Lower leg skin (tissue), 4 donors: ENCODE data around the gene NEU2. TPM values are rescaled to one million over a fixed set of nuclear protein-coding genes. Genes with fewer than 3 reads are reported as not detected.
"Not testable (repeated sequence)": the region's sequence is repeated elsewhere in the genome, so short reads cannot be mapped to it uniquely, and the experiment has no call there.

ENCODE experiments used
- DNase-seq, 2 donors: peaks; one replicate each; pipeline ENCODE4 v3.0.0-alpha.2; 2019; ENCODE audit warnings: low spot score in 2 of 2
- H3K4me3 ChIP-seq: fragments of 200-600 bp; sonication (generic); 2 replicates; pipeline ENCODE4 v1.5.1; 2017; ENCODE audit warnings: mild to moderate bottlenecking, low read depth; ENCODE audit not compliant: poor library complexity, severe bottlenecking
- CTCF ChIP-seq, 3 donors: fragments of 450-650 bp; IDR thresholded peaks; one replicate each; pipeline ENCODE4 v1.5.1; 2016; ENCODE audit warnings: antibody characterized with exemption in 3 of 3, mild to moderate bottlenecking in 3 of 3, moderate library complexity in 2 of 3
- POLR2A ChIP-seq, 2 donors: fragments of 450-650 bp; IDR thresholded peaks; one replicate each; pipeline ENCODE4 v1.6.1; 2016 to 2017; ENCODE audit warnings: antibody characterized with exemption in 2 of 2, mild to moderate bottlenecking in 1 of 2, moderate library complexity in 1 of 2
- WGBS, 2 donors: methylation state at CpG; one replicate each; pipeline ENCODE4 v1.1.5; 2018; 5-methylcytosine and 5-hydroxymethylcytosine counted together
- intact Hi-C: fragments of 100-400 bp; cut with DNase I; formaldehyde crosslinking; loops from one replicate; pipeline ENCODE4 v1.15.0; 2023; ENCODE audit warnings: low total_unique reads
- total RNA-seq, 4 donors: library from RNA; depleted of rRNA; stranded (reverse); fragments of >200 nt; gene quantifications; one replicate each; pipeline ENCODE4 v1.1.0, GENCODE V29; 2016

Gene NEU2
- total RNA-seq, 4 donors from 2014 or later: 1.3 to 29.9 (median 14.2) TPM

DNA sequence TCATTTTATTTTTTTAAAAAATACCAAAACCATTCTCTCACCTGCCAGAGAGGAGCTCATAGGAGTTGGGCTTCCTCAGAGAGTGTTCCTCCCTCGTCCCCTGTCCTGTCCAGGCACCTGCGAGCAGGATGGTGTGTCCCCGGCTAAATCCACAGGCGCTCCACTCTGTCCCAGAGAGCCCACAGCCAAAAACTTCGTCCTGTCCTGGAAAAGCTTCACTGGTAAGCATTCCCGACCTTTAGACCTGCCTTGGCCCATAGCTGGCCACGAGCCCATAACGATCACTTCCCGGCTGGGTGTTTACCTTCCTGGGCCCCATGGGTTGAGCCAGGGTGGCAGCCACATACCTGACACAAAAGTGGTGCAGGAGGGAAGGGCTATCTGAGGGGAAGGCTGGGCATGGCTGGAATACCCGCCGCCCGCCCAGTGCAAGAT, 19.4 kb upstream of the NEU2 start, which contains the start of gene NGEF:
Gene NGEF (minus strand): TSS at position 230 of the 435 bp plus-strand sequence. CDS start 38,366 bp downstream, outside the sequence.
- TF ChIP-seq POLR2A (IDR thresholded peaks at IDR 0.05): no peak
- no peak for TF ChIP-seq CTCF (IDR thresholded peaks at IDR 0.05)
- WGBS, 2 donors: 89 to 92% methylated on average over 9 to 12 of the region's 12 CpGs
- peak in 1 of 2 donors; percentile 72 for DNase-seq
- intact Hi-C loops: no loop called here
- no peak within 1 kb of the TSS for H3K4me3 ChIP-seq

DNA sequence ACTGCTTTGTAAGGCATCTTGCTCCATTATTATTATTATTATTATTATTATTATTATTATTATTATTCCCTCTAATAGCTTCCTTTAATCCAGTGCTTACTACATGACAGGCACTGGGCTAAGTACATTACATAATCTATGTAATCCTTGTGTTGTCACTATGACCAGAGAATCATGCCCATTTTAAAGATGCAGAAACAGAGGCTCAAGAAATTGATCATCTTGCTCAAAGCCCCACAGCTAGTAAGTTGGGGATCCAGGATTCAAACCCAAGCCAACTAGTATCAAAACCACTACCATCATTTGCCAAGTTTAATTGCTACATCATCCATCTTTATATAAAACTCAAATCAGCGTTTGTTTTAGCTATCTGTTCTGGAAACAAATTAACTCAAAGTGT, 18.8 kb upstream of the NEU2 start:
- 93 to 94% methylated on average over 1 of the region's 1 CpG for WGBS, 2 donors
- intact Hi-C loops: no loop called here

DNA sequence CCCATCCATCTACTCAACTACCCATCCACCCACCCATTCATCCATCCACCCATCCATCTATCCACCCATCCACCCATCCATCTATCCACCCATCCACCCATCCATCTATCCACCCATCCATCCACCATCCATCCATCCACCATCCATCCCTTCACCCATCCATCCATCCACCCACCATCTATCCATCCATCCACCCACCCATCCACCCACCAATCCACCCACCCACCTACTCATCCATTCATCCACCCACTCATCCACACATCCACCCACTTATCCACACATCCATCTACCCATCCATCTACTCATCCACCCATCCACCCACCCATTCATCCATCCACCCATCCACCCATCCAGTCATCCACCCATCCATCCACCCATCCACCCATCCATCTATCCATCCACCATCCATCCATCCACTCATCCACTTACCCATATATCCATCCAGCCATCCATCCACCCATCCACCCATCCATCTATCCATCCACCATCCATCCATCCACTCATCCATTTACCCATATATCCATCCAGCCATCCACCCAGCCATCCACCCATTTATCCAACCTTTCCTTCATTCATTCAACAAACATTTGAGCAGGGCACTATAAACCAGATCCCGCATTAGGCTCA, 17.3 kb upstream of the NEU2 start:
- H3K4me3 ChIP-seq: no peak overlapping the region
- DNase-seq: peak in 1 of 2 donors; percentile 21
- no peak for TF ChIP-seq POLR2A (IDR thresholded peaks at IDR 0.05)
- no peak for TF ChIP-seq CTCF (IDR thresholded peaks at IDR 0.05)
- intact Hi-C loops: no loop called here
- whole genome bisulfite sequencing, 2 donors: 92 to 93% methylated on average over 1 of the region's 1 CpG

More for the DNA sequence above, 18.8 kb upstream of the NEU2 start:
- no peak overlapping the region for H3K4me3 ChIP-seq
- TF ChIP-seq CTCF (IDR thresholded peaks at IDR 0.05) (no peak), POLR2A (IDR thresholded peaks at IDR 0.05) (no peak)
- no peak for DNase-seq

- WGBS, 2 donors: 91 to 93% methylated on average over 1 of the region's 1 CpG
- no peak overlapping the region for H3K4me3 ChIP-seq
- TF ChIP-seq POLR2A (IDR thresholded peaks at IDR 0.05) (no peak), CTCF (IDR thresholded peaks at IDR 0.05) (no peak)
- no peak for DNase-seq
- intact Hi-C loops: no loop called here
Observed at GRCh38 chr2:233017947-233018346, 14.5 kb upstream of the NEU2 start.

- WGBS, 2 donors: 87 to 97% methylated on average over 4 of the region's 4 CpGs
- H3K4me3 ChIP-seq, intact Hi-C loops, DNase-seq: not testable (repeated sequence)
Observed at GRCh38 chr2:233019610-233020009, 12.9 kb upstream of the NEU2 start.

- DNase-seq: no peak
- TF ChIP-seq POLR2A (IDR thresholded peaks at IDR 0.05): no peak
- intact Hi-C loops: no loop called here
- H3K4me3 ChIP-seq: no peak overlapping the region
- 80 to 81% methylated on average over 2 of the region's 2 CpGs for WGBS, 2 donors
Observed at GRCh38 chr2:233020454-233020853, 12.0 kb upstream of the NEU2 start.

GRCh38 chr2:233021771-233022170, 10.7 kb upstream of the NEU2 start:
- no peak for TF ChIP-seq POLR2A (IDR thresholded peaks at IDR 0.05)
- no peak for TF ChIP-seq CTCF (IDR thresholded peaks at IDR 0.05)
- intact Hi-C loops: no loop called here
- no peak overlapping the region for H3K4me3 ChIP-seq
- no peak for DNase-seq
- 74 to 77% methylated on average over 8 of the region's 8 CpGs for WGBS, 2 donors
